ENCODE results near the gene MAGEA9B.
"Not testable (repeated sequence)": the region's sequence is repeated elsewhere in the genome, so short reads cannot be mapped to it uniquely, and the experiment has no call there.

The MAGEA9B gene

GRCh38 chrX:149587359-149587758, at the start of gene MAGEA9B:
TSS of gene MAGEA9B (minus strand) at chrX:149587459. CDS start at chrX:149583179, 4,280 bp downstream.
- DNase-seq (ENCODE audit: low read depth): not testable (repeated sequence)

GRCh38 chrX:149633511-149633910, 46.3 kb upstream of the MAGEA9B start:
- DNase-seq (ENCODE audit: low read depth): no peak

- DNase-seq (ENCODE audit: low read depth): peak; percentile 37
These were observed 44.2 kb upstream of the MAGEA9B start, which contains the start of gene TMEM185A for GRCh38 chrX:149631234-149632165. TSS of gene TMEM185A (minus strand) at chrX:149631792. CDS start at chrX:149631580, 212 bp downstream.

GRCh38 chrX:149630681-149631233, 43.5 kb upstream of the MAGEA9B start:
- DNase-seq (ENCODE audit: low read depth): no peak

GRCh38 chrX:149629730-149630387, 42.6 kb upstream of the MAGEA9B start:
- DNase-seq (ENCODE audit: low read depth): no peak

- DNase-seq (ENCODE audit: low read depth): no peak
These were observed 41.5 kb upstream of the MAGEA9B start for GRCh38 chrX:149628768-149629167.

- DNase-seq (ENCODE audit: low read depth): no peak
These were observed 41.0 kb upstream of the MAGEA9B start for GRCh38 chrX:149628280-149628679.

GRCh38 chrX:149626829-149627228, 39.6 kb upstream of the MAGEA9B start:
- DNase-seq (ENCODE audit: low read depth): not testable (repeated sequence)

GRCh38 chrX:149619662-149620061, 32.4 kb upstream of the MAGEA9B start:
- not testable (repeated sequence) for DNase-seq (ENCODE audit: low read depth)

- no peak for DNase-seq (ENCODE audit: low read depth)
These were observed 31.6 kb upstream of the MAGEA9B start for GRCh38 chrX:149618871-149619270.

GRCh38 chrX:149611623-149612175, 24.4 kb upstream of the MAGEA9B start:
- DNase-seq (ENCODE audit: low read depth): no peak

GRCh38 chrX:149610511-149610910, 23.3 kb upstream of the MAGEA9B start:
- DNase-seq (ENCODE audit: low read depth): no peak

GRCh38 chrX:149607699-149608098, 20.4 kb upstream of the MAGEA9B start:
- no peak for DNase-seq (ENCODE audit: low read depth)

GRCh38 chrX:149605248-149605885, 18.1 kb upstream of the MAGEA9B start:
- not testable (repeated sequence) for DNase-seq (ENCODE audit: low read depth)

GRCh38 chrX:149598603-149599002, 11.3 kb upstream of the MAGEA9B start:
- DNase-seq (ENCODE audit: low read depth): not testable (repeated sequence)

GRCh38 chrX:149595943-149596342, 8.7 kb upstream of the MAGEA9B start:
- DNase-seq (ENCODE audit: low read depth): not testable (repeated sequence)

- not testable (repeated sequence) for DNase-seq (ENCODE audit: low read depth)
These were observed 8.0 kb upstream of the MAGEA9B start, which contains the start of gene HSFX2 for GRCh38 chrX:149595214-149595613. TSS of gene HSFX2 (minus strand) at chrX:149595314. CDS start at chrX:149594700, 614 bp downstream.

GRCh38 chrX:149590993-149591392, 3.7 kb upstream of the MAGEA9B start:
- DNase-seq (ENCODE audit: low read depth): not testable (repeated sequence)

- not testable (repeated sequence) for DNase-seq (ENCODE audit: low read depth)
These were observed 1.6 kb downstream of the MAGEA9B start for GRCh38 chrX:149585631-149586030.

GRCh38 chrX:149573456-149573855, 13.8 kb downstream of the MAGEA9B start:
- not testable (repeated sequence) for DNase-seq (ENCODE audit: low read depth)

- DNase-seq (ENCODE audit: low read depth): no peak
These were observed 14.5 kb downstream of the MAGEA9B start for GRCh38 chrX:149572743-149573142.

- DNase-seq (ENCODE audit: low read depth): no peak
These were observed 15.5 kb downstream of the MAGEA9B start for GRCh38 chrX:149571770-149572169.
